HepG2 (cell line): ENCODE data around the gene CLTCL1. TPM values are rescaled to one million over a fixed set of nuclear protein-coding genes. Genes with fewer than 3 reads are reported as not detected.
"Not testable (repeated sequence)": the region's sequence is repeated elsewhere in the genome, so short reads cannot be mapped to it uniquely, and the experiment has no call there.

Source experiments
- ATAC-seq: fragments of 200-7000 bp; cut with Tn5 transposase; 3 replicates; pipeline ENCODE4 v1.9.1; 2020; ENCODE audit warnings: mild to moderate bottlenecking, moderate library complexity
- BruUV-seq: library from RNA; stranded (reverse); fragments of 400-500 nt; replicated peaks from 2 replicates; lab custom pipeline; 2021; lab: Mats Ljungman, UMichigan
- CTCF ChIA-PET: fragments of 300-600 bp; formaldehyde crosslinking; extraction: SDS; loops from one replicate; lab custom pipeline; 2021; ENCODE audit warnings: low total read pairs, inconsistent platforms, low intra/inter-chr PET ratio; lab: Yijun Ruan, JAX
- POLR2A ChIA-PET: fragments of 350-600 bp; sonication (Branson Sonifier 250); formaldehyde crosslinking; loops from one replicate; lab custom pipeline; 2020; ENCODE audit warnings: antibody characterized with exemption, inconsistent platforms; lab: Yijun Ruan, JAX
- DNase-seq: peaks from one replicate; pipeline ENCODE4 v3.0.0-alpha.2; 2015; ENCODE audit warnings: low spot score
- FAIRE-seq: peaks from 3 replicates; lab custom pipeline; 2011; peaks lifted over from hg19 to GRCh38; lab: Jason Lieb, UNC
- H2AFZ ChIP-seq: one replicate; pipeline ENCODE4 v1.6.1; 2011; ENCODE audit warnings: low read length, inconsistent platforms
- H3K27ac ChIP-seq: fragments of 300-600 bp; 3 replicates; pipeline ENCODE4 v1.8.0; 2011; ENCODE audit warnings: mixed run types, mild to moderate bottlenecking, mixed read lengths, low read length, inconsistent platforms; ENCODE audit not compliant: insufficient read depth; ENCODE audit errors: extremely low read length
- H3K27me3 ChIP-seq, 2 experiments: fragments of 200-600 bp in 1 of 2; 2 replicates in 1 of 2; 3 replicates in 1 of 2; pipeline versions ENCODE4 v1.6.0 to v1.8.0; 2011; ENCODE audit warnings: low read length in 2 of 2, mild to moderate bottlenecking in 2 of 2, moderate library complexity in 2 of 2, inconsistent platforms in 1 of 2; ENCODE audit not compliant: insufficient read depth in 2 of 2, control insufficient read depth in 1 of 2
- H3K36me3 ChIP-seq, 2 experiments: fragments of 200-600 bp in 1 of 2; replicated peaks in 1 of 2; 2 replicates in 1 of 2; 3 replicates in 1 of 2; pipeline versions ENCODE4 v1.5.1 to v1.8.0; 2011; ENCODE audit warnings: low read length in 2 of 2, inconsistent platforms in 1 of 2; ENCODE audit not compliant: insufficient read depth in 2 of 2, control insufficient read depth in 1 of 2
- H3K4me1 ChIP-seq: 2 replicates; pipeline ENCODE4 v1.5.1; 2012; ENCODE audit warnings: low read length, inconsistent platforms; ENCODE audit not compliant: insufficient read depth
- H3K4me2 ChIP-seq: 2 replicates; pipeline ENCODE4 v1.6.0; 2011; ENCODE audit warnings: low read depth, low read length, inconsistent platforms
- H3K4me3 ChIP-seq, 3 experiments: fragments of 200-600 bp in 1 of 3; sonication (generic), shearing (Covaris generic) in 1 of 3; replicated peaks in 1 of 3; 2 replicates each; pipeline ENCODE4 v1.5.1; 2011 to 2016; ENCODE audit warnings: low read length in 3 of 3, inconsistent platforms in 2 of 3, low read depth in 2 of 3, mild to moderate bottlenecking in 2 of 3, control low read depth in 1 of 3, mixed read lengths in 1 of 3; ENCODE audit not compliant: insufficient read depth in 1 of 3
- H3K79me2 ChIP-seq: one replicate; pipeline ENCODE4 v1.6.1; 2011; ENCODE audit warnings: low read length, inconsistent platforms; ENCODE audit not compliant: insufficient read depth
- H3K9ac ChIP-seq: 2 replicates; pipeline ENCODE4 v1.6.0; 2011; ENCODE audit warnings: mild to moderate bottlenecking, low read depth, low read length, inconsistent platforms; ENCODE audit not compliant: insufficient read depth
- H3K9me3 ChIP-seq: 2 replicates; pipeline ENCODE4 v1.5.1; 2012; ENCODE audit warnings: mild to moderate bottlenecking, low read length
- H4K20me1 ChIP-seq: 2 replicates; pipeline ENCODE4 v1.6.0; 2011; ENCODE audit warnings: inconsistent platforms, mild to moderate bottlenecking, low read length, moderate library complexity; ENCODE audit not compliant: insufficient read depth
- ADNP ChIP-seq: sonication (generic); formaldehyde crosslinking; IDR thresholded peaks from 2 replicates; pipeline ENCODE4 v1.4.0; 2020; ENCODE audit warnings: missing genetic modification reagents
- HNF4A ChIP-seq: sonication (generic); formaldehyde crosslinking; IDR thresholded peaks from 2 replicates; pipeline ENCODE4 v1.4.0; 2020; ENCODE audit warnings: missing genetic modification reagents
- MED13 ChIP-seq: sonication (generic); formaldehyde crosslinking; IDR thresholded peaks from 2 replicates; pipeline ENCODE4 v1.5.0; 2020; ENCODE audit warnings: missing genetic modification reagents
- TMF1 ChIP-seq: sonication (generic); formaldehyde crosslinking; IDR thresholded peaks from 2 replicates; pipeline ENCODE4 v1.8.1; 2022; ENCODE audit warnings: low read depth, missing genetic modification reagents
- ZMAT5 ChIP-seq: sonication (generic); formaldehyde crosslinking; IDR thresholded peaks from 2 replicates; pipeline ENCODE4 v1.5.0; 2020; ENCODE audit warnings: mild to moderate bottlenecking, low read depth, missing genetic modification reagents, borderline replicate concordance
- ZNF124 ChIP-seq: sonication (generic); formaldehyde crosslinking; IDR thresholded peaks from 2 replicates; pipeline ENCODE4 v1.4.0; 2020; ENCODE audit warnings: missing genetic modification reagents
- ZNF205 ChIP-seq: IDR thresholded peaks from 2 replicates; pipeline ENCODE4 v1.6.1; 2018; ENCODE audit warnings: missing biosample characterization, missing genetic modification reagents
- ZNF256 ChIP-seq: sonication (generic); formaldehyde crosslinking; conservative IDR thresholded peaks from 2 replicates; pipeline ENCODE4 v1.4.0; 2020; ENCODE audit warnings: missing genetic modification reagents
- ZNF260 ChIP-seq: sonication (generic); formaldehyde crosslinking; IDR thresholded peaks from 2 replicates; pipeline ENCODE4 v1.4.0; 2020; ENCODE audit warnings: missing genetic modification reagents, low read depth, mild to moderate bottlenecking, borderline replicate concordance
- ZNF280D ChIP-seq: sonication (generic); formaldehyde crosslinking; IDR thresholded peaks from 2 replicates; pipeline ENCODE4 v1.5.1; 2020; ENCODE audit warnings: mild to moderate bottlenecking, missing genetic modification reagents
- ZNF691 ChIP-seq: sonication (generic); formaldehyde crosslinking; IDR thresholded peaks from 2 replicates; pipeline ENCODE4 v1.4.0; 2020; ENCODE audit warnings: missing genetic modification reagents, low read depth, mild to moderate bottlenecking, borderline replicate concordance
- WGBS: methylation state at CpG from one replicate; pipeline ENCODE4 v1.1.6; 2017; ENCODE audit warnings: low lambda C conversion rate; 5-methylcytosine and 5-hydroxymethylcytosine counted together
- in situ Hi-C: cut with HindIII; loops from 2 replicates; pipeline ENCODE4 v1.10.0; 2017; ENCODE audit warnings: low pct_unique_long_range_greater_than_20kb; ENCODE audit not compliant: extremely low pct_ligation_motif_present
- intact Hi-C: fragments of 100-400 bp; cut with micrococcal nuclease; formaldehyde crosslinking; loops from one replicate; pipeline ENCODE4 v1.10.0; 2022; ENCODE audit not compliant: unreplicated experiment
- polyA plus RNA-seq, 8 experiments: library from polyadenylated mRNA; depleted of rRNA in 3 of 8; stranded (reverse) in 7 of 8; unstranded in 1 of 8; fragments of >200 nt; fragmentation: Illumina TruSeq in 4 of 8; extraction: Trizol in 4 of 8; gene quantifications; 2 replicates each; pipeline versions ENCODE4 v1.2.1 to v1.2.3, GENCODE V29; 2011 to 2016; ENCODE audit warnings: low read depth in 4 of 8, missing spikeins in 1 of 8, mixed read lengths in 1 of 8; ENCODE audit not compliant: insufficient read depth in 1 of 8
- total RNA-seq, 5 experiments: library from RNA; depleted of rRNA; stranded (reverse); fragments of >200 nt; fragmentation: Illumina TruSeq; extraction: Trizol; gene quantifications; 2 replicates each; pipeline ENCODE4 v1.2.3, GENCODE V29; 2016; ENCODE audit warnings: low read depth in 1 of 5

CLTCL1 gene
- total and polyA plus RNA-seq, 2 of the 13 experiments (the other 11 are each of a cell fraction or from before 2014, with no cell fraction given), result 8.1 to 10.9 TPM

- H3K27me3 ChIP-seq, result no peaks in the 10 kb centered on the region
- FAIRE-seq (peak; percentile 40), ATAC-seq (no peak), DNase-seq (no peak)
- no peaks in the 10 kb centered on the region for H3K4me1 ChIP-seq
- H4K20me1 ChIP-seq, result no peaks in the 10 kb centered on the region
- BruUV-seq, result no TSS peak
- in situ Hi-C loops, result loop anchor here (10.0 kb wide), 1 partner anchor 55 kb away; no protein-coding TSS in a partner anchor
- peaks cover 5% of the 10 kb centered on the region; the same call in 1 of the 2 replicates for H3K9me3 ChIP-seq
- TF ChIP-seq ADNP (CRISPR knock-in tag) (no peak), MED13 (CRISPR knock-in tag) (no peak), ZNF260 (CRISPR knock-in tag) (no peak), ZNF256 (no peak), HNF4A (no peak), ZNF280D (CRISPR knock-in tag) (no peak), ZNF205 (CRISPR knock-in tag) (no peak), ZNF124 (CRISPR knock-in tag) (no peak), ZMAT5 (CRISPR knock-in tag) (no peak), ZNF691 (no peak), TMF1 (no peak)
- POLR2A ChIA-PET, result no interaction called here
- no peak overlapping the region for H3K9ac ChIP-seq
- no peak overlapping the region for H3K4me3 ChIP-seq
- no peak overlapping the region for H2AFZ ChIP-seq
- WGBS, result 97% methylated on average over 6 of the region's 6 CpGs
- 0 out of 5 replicates have a peak, but pooled peaks cover 0 to 7% of the 10 kb centered on the region in 2 experiments for H3K36me3 ChIP-seq
- CTCF ChIA-PET, result no interaction called here
- H3K27ac ChIP-seq, result no peak overlapping the region
- no peaks in the 10 kb centered on the region for H3K79me2 ChIP-seq
- intact Hi-C loops, result no loop called here
- no peak overlapping the region for H3K4me2 ChIP-seq
Measured at GRCh38 chr22:19260194-19260593, 31.3 kb downstream of the CLTCL1 start.

GRCh38 chr22:19258968-19259288 is 32.6 kb downstream of the CLTCL1 start:
- in situ Hi-C loops, POLR2A ChIA-PET: not testable (repeated sequence)

More at GRCh38 chr22:19258968-19259288, 32.6 kb downstream of the CLTCL1 start:
- H4K20me1 ChIP-seq, intact Hi-C loops, H3K36me3 ChIP-seq, H3K9me3 ChIP-seq, H3K4me3 ChIP-seq, H3K4me2 ChIP-seq, H3K9ac ChIP-seq, ATAC-seq, H3K4me1 ChIP-seq, FAIRE-seq, BruUV-seq, H3K27me3 ChIP-seq, H3K79me2 ChIP-seq, CTCF ChIA-PET, H3K27ac ChIP-seq, DNase-seq, H2AFZ ChIP-seq: not testable (repeated sequence)
- WGBS, result 99% methylated on average over 4 of the region's 4 CpGs
